DOHH2 (cell line): Measurements from ENCODE around the gene SOX5.

ENCODE experiments used
- EZH2phosphoT487 ChIP-seq: fragments of 200-600 bp; sonication (generic); IDR thresholded peaks from 2 replicates; pipeline ENCODE4 v1.6.1; 2017; ENCODE audit warnings: borderline replicate concordance, mild to moderate bottlenecking, antibody characterized with exemption, low read length, moderate library complexity, mixed read lengths
- TF ChIP-seq, protein P1 (sequence below): fragments of 200-600 bp; sonication (generic); IDR thresholded peaks from one replicate; pipeline ENCODE4 v1.5.1; 2014; ENCODE audit warnings: antibody characterized with exemption, mild to moderate bottlenecking, low read depth, low read length; ENCODE audit not compliant: poor library complexity, severe bottlenecking

DNA sequence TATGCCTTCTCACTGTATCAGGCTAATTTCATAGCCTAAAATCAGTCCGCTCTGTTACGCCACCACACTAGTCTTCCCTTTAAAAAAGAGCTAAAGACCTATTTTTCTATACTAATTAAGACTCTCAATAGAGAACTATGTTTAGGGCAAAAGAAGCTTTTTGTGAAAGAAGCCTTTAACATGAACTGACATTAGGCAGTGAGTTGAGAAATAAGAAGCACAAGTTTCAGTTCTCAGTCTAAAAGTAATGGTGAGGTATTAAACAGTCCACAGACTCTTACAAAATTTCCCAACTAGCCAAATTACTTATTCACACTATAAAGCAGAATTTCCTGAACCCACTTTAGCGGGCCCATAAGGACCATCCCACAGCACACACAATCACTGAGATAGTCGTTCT lies 93.7 kb downstream of the SOX5 start:
- no peak for TF ChIP-seq EZH2phosphoT487
- TF ChIP-seq, protein P1, sequence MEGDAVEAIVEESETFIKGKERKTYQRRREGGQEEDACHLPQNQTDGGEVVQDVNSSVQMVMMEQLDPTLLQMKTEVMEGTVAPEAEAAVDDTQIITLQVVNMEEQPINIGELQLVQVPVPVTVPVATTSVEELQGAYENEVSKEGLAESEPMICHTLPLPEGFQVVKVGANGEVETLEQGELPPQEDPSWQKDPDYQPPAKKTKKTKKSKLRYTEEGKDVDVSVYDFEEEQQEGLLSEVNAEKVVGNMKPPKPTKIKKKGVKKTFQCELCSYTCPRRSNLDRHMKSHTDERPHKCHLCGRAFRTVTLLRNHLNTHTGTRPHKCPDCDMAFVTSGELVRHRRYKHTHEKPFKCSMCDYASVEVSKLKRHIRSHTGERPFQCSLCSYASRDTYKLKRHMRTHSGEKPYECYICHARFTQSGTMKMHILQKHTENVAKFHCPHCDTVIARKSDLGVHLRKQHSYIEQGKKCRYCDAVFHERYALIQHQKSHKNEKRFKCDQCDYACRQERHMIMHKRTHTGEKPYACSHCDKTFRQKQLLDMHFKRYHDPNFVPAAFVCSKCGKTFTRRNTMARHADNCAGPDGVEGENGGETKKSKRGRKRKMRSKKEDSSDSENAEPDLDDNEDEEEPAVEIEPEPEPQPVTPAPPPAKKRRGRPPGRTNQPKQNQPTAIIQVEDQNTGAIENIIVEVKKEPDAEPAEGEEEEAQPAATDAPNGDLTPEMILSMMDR: no peak
